OCI-LY7 (cell line): ENCODE results near the gene LRRC72. TPM values are rescaled to one million over a fixed set of nuclear protein-coding genes. Genes with fewer than 3 reads are reported as not detected.

Source experiments
- BruUV-seq: library from RNA; stranded (reverse); fragments of 400-500 nt; replicated peaks from 2 replicates; lab custom pipeline; 2021; lab: Mats Ljungman, UMichigan
- CTCF ChIA-PET: fragments of 300-600 bp; sonication (Branson Sonifier 250); formaldehyde crosslinking; loops from one replicate; lab custom pipeline; 2022; ENCODE audit warnings: antibody characterized with exemption; ENCODE audit not compliant: unreplicated experiment; lab: Charles Lee
- POLR2A ChIA-PET: fragments of 300-600 bp; sonication (Branson Sonifier 250); formaldehyde crosslinking; loops from one replicate; lab custom pipeline; 2022; ENCODE audit warnings: antibody characterized with exemption; lab: Charles Lee
- DNase-seq: peaks from one replicate; pipeline ENCODE4 v3.0.0-alpha.2; 2015; ENCODE audit warnings: low spot score
- H2AFZ ChIP-seq: fragments of 200-600 bp; sonication (generic), shearing (Covaris generic); 2 replicates; pipeline ENCODE4 v1.6.1; 2014; ENCODE audit warnings: mild to moderate bottlenecking, antibody characterized with exemption, low read length, moderate library complexity
- H3K27ac ChIP-seq: fragments of 200-600 bp; sonication (generic); 2 replicates; pipeline ENCODE4 v1.5.1; 2014; ENCODE audit warnings: mixed run types, low read depth, mild to moderate bottlenecking, moderate library complexity, low read length, inconsistent platforms; ENCODE audit not compliant: poor library complexity, severe bottlenecking
- H3K36me3 ChIP-seq: fragments of 200-600 bp; sonication (generic); 2 replicates; pipeline ENCODE4 v1.6.1; 2014; ENCODE audit warnings: mild to moderate bottlenecking, antibody characterized with exemption, low read length, moderate library complexity, mixed read lengths; ENCODE audit not compliant: insufficient read depth
- H3K4me1 ChIP-seq: fragments of 200-600 bp; sonication (generic); 2 replicates; pipeline ENCODE4 v1.5.1; 2014; ENCODE audit warnings: mild to moderate bottlenecking, low read length; ENCODE audit not compliant: insufficient read depth, poor library complexity, severe bottlenecking
- H3K4me2 ChIP-seq: fragments of 200-600 bp; sonication (generic); 2 replicates; pipeline ENCODE4 v1.6.1; 2014; ENCODE audit warnings: mild to moderate bottlenecking, low read length
- H3K4me3 ChIP-seq: fragments of 200-600 bp; sonication (generic); 2 replicates; pipeline ENCODE4 v1.5.1; 2014; ENCODE audit warnings: mild to moderate bottlenecking, low read depth, low read length; ENCODE audit not compliant: poor library complexity, severe bottlenecking
- H3K79me2 ChIP-seq: fragments of 200-600 bp; sonication (generic); 2 replicates; pipeline ENCODE4 v1.6.1; 2016; ENCODE audit warnings: low read depth, mild to moderate bottlenecking, low read length, moderate library complexity, mixed read lengths; ENCODE audit not compliant: insufficient read depth
- H3K9me2 ChIP-seq: fragments of 200-600 bp; sonication (generic); 2 replicates; pipeline ENCODE4 v1.6.1; 2016; ENCODE audit warnings: mild to moderate bottlenecking, low read length, mixed read lengths; ENCODE audit not compliant: insufficient read depth
- H3K9me3 ChIP-seq: fragments of 200-600 bp; sonication (generic); 2 replicates; pipeline ENCODE4 v1.6.1; 2014; ENCODE audit warnings: mild to moderate bottlenecking, mixed run types, low read length, mixed read lengths
- H4K20me1 ChIP-seq: fragments of 200-600 bp; sonication (generic); 2 replicates; pipeline ENCODE4 v1.6.1; 2014; ENCODE audit warnings: mild to moderate bottlenecking, antibody characterized with exemption, low read length, moderate library complexity, mixed read lengths; ENCODE audit not compliant: insufficient read depth
- EZH2phosphoT487 ChIP-seq: fragments of 200-600 bp; sonication (generic); IDR thresholded peaks from 2 replicates; pipeline ENCODE4 v1.6.1; 2018; ENCODE audit warnings: low read depth, borderline replicate concordance, mild to moderate bottlenecking, mixed run types, antibody characterized with exemption, low read length, moderate library complexity, mixed read lengths
- intact Hi-C: fragments of 100-400 bp; cut with micrococcal nuclease; formaldehyde crosslinking; loops from one replicate; pipeline ENCODE4 v1.10.0; 2022; ENCODE audit not compliant: unreplicated experiment
- total RNA-seq, 2 experiments: library from RNA; depleted of rRNA in 1 of 2; stranded (reverse); fragments of >200 nt in 1 of 2; shearing (Covaris generic) in 1 of 2; gene quantifications; 2 replicates each; pipeline ENCODE4 v1.2.3, GENCODE V29; 2014 to 2022
- TF ChIP-seq, protein P1 (sequence below): fragments of 200-600 bp; sonication (generic); conservative IDR thresholded peaks from 2 replicates; pipeline ENCODE4 v1.5.1; 2014; ENCODE audit warnings: mild to moderate bottlenecking, antibody characterized with exemption, low read length, moderate library complexity, mixed read lengths

LRRC72 gene
- total RNA-seq, 2 experiments from 2014 or later, result not detected

DNA sequence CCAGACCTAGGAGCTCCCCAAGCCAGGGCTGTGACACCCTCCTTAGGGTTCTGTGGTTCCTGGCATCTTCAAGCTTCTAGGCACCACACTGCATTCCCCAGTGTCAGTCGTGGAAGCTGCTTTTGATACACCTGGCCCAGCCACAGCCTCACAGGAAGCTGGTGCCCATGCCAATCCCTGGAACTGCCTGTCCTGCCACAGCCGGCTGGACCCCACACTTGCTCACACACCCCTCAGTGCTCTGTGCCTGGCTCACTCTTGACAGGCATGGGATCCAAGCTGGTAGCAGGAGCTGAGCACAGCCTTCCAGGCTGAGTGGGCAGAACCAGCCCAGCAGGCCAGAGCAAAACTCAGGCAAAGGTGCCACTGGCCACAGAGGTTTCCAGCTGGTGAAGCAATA lies 21.8 kb downstream of the LRRC72 start:
- Histone ChIP-seq H3K27ac (no peak overlapping the region), H3K4me2 (no peak overlapping the region), H3K9me3 (no peaks in the 10 kb centered on the region), H3K4me1 (no peaks in the 10 kb centered on the region), H3K36me3 (no peaks in the 10 kb centered on the region), H3K4me3 (no peak overlapping the region), H3K9me2 (no peaks in the 10 kb centered on the region), H3K79me2 (no peaks in the 10 kb centered on the region), H4K20me1 (no peaks in the 10 kb centered on the region), H2AFZ (no peak overlapping the region)
- no TSS peak for BruUV-seq
- intact Hi-C loops, result no loop called here
- TF ChIP-seq EZH2phosphoT487, result no peak
- TF ChIP-seq, protein P1, sequence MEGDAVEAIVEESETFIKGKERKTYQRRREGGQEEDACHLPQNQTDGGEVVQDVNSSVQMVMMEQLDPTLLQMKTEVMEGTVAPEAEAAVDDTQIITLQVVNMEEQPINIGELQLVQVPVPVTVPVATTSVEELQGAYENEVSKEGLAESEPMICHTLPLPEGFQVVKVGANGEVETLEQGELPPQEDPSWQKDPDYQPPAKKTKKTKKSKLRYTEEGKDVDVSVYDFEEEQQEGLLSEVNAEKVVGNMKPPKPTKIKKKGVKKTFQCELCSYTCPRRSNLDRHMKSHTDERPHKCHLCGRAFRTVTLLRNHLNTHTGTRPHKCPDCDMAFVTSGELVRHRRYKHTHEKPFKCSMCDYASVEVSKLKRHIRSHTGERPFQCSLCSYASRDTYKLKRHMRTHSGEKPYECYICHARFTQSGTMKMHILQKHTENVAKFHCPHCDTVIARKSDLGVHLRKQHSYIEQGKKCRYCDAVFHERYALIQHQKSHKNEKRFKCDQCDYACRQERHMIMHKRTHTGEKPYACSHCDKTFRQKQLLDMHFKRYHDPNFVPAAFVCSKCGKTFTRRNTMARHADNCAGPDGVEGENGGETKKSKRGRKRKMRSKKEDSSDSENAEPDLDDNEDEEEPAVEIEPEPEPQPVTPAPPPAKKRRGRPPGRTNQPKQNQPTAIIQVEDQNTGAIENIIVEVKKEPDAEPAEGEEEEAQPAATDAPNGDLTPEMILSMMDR, result no peak
- POLR2A ChIA-PET, result interaction anchor here (0.7 to 0.9 kb wide), 2 partner anchors 12 to 132 kb away, joined by 3 read pairs; no protein-coding TSS in a partner anchor
- CTCF ChIA-PET, result no interaction called here
- no peak for DNase-seq

DNA sequence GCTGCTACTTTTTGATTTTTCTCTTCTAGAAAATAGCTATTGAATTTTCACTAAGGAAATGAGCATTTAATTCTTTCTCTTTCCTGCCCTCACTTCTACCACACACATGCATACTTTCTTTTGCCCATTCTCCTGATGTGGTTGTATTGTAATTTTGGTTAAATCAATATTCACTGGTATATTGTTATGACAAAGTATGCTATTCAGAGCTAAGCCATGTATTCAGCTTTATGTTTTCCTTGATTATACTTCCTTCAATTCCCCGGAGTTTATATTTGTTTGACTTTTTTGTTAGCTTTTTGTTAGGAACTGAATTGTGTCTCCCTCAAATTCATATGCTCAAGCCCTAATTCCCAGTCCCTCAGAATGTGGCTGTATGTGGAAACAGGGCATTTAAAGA lies 24.0 kb downstream of the LRRC72 start:
- no peaks in the 10 kb centered on the region for H3K9me2 ChIP-seq
- H4K20me1 ChIP-seq, result no peaks in the 10 kb centered on the region
- H3K4me3 ChIP-seq, result no peak overlapping the region
- TF ChIP-seq EZH2phosphoT487, result no peak
- TF ChIP-seq, protein P1, result no peak
- no peak overlapping the region for H3K4me2 ChIP-seq
- no peak overlapping the region for H3K27ac ChIP-seq
- DNase-seq, result no peak
- no peaks in the 10 kb centered on the region for H3K79me2 ChIP-seq
- no peaks in the 10 kb centered on the region for H3K36me3 ChIP-seq
- intact Hi-C loops, result no loop called here
- CTCF ChIA-PET, result no interaction called here
- POLR2A ChIA-PET, result interaction anchor here (0.7 to 2.3 kb wide), 4 partner anchors 10 to 49 kb away, joined by 3 to 6 read pairs (median 4); no protein-coding TSS in a partner anchor
- H2AFZ ChIP-seq, result no peak overlapping the region
- H3K4me1 ChIP-seq, result no peaks in the 10 kb centered on the region
- no peaks in the 10 kb centered on the region for H3K9me3 ChIP-seq
- BruUV-seq, result no TSS peak

DNA sequence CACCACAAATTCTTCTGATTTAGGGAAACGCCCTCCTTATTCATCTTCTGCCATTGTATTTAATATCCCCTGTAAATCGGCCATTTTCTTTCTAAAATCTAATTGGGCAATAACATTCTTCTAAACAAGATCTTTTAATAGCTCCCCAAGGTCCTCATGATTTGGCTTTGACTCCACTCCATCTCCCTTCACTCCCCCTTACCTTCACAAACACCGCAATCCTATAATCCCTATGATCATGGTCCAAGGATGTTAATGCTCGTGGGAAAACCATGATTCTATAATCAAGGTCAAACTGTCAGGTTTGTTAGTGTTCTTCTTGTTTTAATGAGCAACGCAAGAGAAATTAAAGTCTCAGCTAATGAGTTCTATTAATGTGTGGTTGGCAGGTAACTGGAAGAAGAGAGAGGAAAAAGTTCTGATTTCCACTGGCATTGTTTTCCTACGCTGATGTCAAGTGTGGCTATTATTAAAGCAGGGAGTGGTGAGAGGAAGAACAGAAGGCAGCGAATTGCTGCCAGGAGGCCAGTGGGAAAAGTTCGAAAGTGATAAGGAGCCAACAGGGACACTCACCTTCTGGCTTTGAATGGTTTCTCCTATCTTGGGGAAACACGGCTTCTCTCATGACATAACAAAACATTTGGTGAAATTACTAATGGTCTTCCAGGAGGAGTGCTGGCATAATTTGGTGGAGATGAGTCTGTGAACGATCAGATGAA lies 28.1 kb downstream of the LRRC72 start:
- Histone ChIP-seq H3K4me3 (no peak overlapping the region), H3K4me2 (no peak overlapping the region), H3K9me3 (no peaks in the 10 kb centered on the region), H3K36me3 (no peaks in the 10 kb centered on the region), H3K27ac (no peak overlapping the region), H3K79me2 (no peaks in the 10 kb centered on the region), H3K9me2 (no peaks in the 10 kb centered on the region), H4K20me1 (no peaks in the 10 kb centered on the region), H3K4me1 (no peaks in the 10 kb centered on the region), H2AFZ (no peak overlapping the region)
- no TSS peak for BruUV-seq
- ChIA-PET CTCF (no interaction called here), POLR2A (interaction anchor here (0.6 to 2.0 kb wide), 4 partner anchors 10 to 1357 kb away, joined by 3 to 7 read pairs (median 3); no protein-coding TSS in a partner anchor)
- TF ChIP-seq EZH2phosphoT487, result no peak
- TF ChIP-seq, protein P1, result no peak
- no peak for DNase-seq
- intact Hi-C loops, result no loop called here
